AG04449 (cell line): ENCODE measurements around the gene SEC23B.
"Not testable (repeated sequence)": the region's sequence is repeated elsewhere in the genome, so short reads cannot be mapped to it uniquely, and the experiment has no call there.

Source experiments
- CTCF ChIA-PET: fragments of 350-600 bp; formaldehyde crosslinking; extraction: SDS; loops from one replicate; lab custom pipeline; 2021; ENCODE audit warnings: antibody characterized with exemption; lab: Yijun Ruan, JAX
- POLR2A ChIA-PET: fragments of 400-600, 350-600 bp; formaldehyde crosslinking; extraction: SDS; loops from one replicate; lab custom pipeline; 2020; ENCODE audit warnings: antibody characterized with exemption, inconsistent platforms; lab: Yijun Ruan, JAX
- DNase-seq: peaks from one replicate; pipeline ENCODE4 v3.0.0-alpha.2; 2010; ENCODE audit warnings: low read depth, low spot score
- H3K4me3 ChIP-seq: 2 replicates; pipeline ENCODE4 v1.5.1; 2011; ENCODE audit warnings: low read depth, mild to moderate bottlenecking, control low read depth, low read length
- CTCF ChIP-seq: IDR thresholded peaks from one replicate; pipeline ENCODE4 v1.5.1; 2011; ENCODE audit warnings: mild to moderate bottlenecking, moderate library complexity, low read length, control low read depth, inconsistent platforms; ENCODE audit not compliant: insufficient read depth; ENCODE audit errors: missing control alignments

Gene SEC23B

GRCh38 chr20:18504479-18505060, 3.2 kb upstream of the SEC23B start:
- TF ChIP-seq CTCF: no peak
- POLR2A ChIA-PET: no interaction called here
- no peak overlapping the region for H3K4me3 ChIP-seq

DNA sequence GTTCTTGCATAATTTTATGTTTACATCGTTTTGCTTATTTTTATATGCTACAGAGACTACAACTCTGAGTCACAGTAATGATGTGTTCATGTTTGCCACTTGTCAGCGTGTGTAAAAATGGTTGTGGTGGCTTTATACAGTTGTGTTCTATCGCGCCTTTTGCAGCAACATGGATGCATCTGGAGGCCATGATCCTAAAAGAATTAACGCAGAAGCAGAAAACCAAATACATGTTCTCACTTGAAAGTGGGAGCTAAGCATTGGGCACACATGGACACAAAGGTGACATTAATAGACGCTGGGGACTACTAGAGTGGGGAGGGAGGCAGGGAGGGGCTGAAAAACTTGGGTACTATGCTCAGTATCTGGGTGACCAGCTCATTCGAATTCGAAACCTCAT, 996 bp upstream of the SEC23B start:
- H3K4me3 ChIP-seq: peak overlapping the region; percentile 87
- DNase-seq: no peak

More at GRCh38 chr20:18504479-18505060, 3.2 kb upstream of the SEC23B start:
- no peak for DNase-seq
- CTCF ChIA-PET: no interaction called here

DNA sequence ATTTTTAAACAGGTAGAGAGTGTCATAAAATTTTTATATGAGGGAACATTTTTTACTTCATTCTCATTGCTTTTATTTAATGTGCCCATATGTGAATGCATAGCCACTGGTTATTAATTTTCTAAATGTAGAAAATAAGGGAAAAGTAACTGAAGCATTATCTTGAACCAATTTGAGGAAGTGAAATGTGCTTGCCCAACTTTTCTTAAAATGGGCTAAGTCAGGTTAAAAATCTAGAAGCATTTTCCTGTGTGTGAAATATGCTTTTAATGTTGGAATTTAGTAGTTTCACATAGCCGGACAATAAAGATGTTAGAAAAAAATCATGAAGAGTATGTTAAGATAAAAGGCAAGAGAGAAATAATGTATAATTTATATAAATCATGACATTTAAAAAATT, 3.8 kb downstream of the SEC23B start:
- H3K4me3 ChIP-seq: no peak overlapping the region
- ChIA-PET CTCF (no interaction called here), POLR2A (no interaction called here)
- DNase-seq: no peak
- no peak for TF ChIP-seq CTCF

More for the DNA sequence above, 996 bp upstream of the SEC23B start:
- POLR2A ChIA-PET: interaction anchor here (0.6 to 1.7 kb wide), 3 partner anchors 10 to 65 kb away, joined by 3 to 16 read pairs (median 5); partner anchors contain the start of genes DZANK1, POLR3F and RBBP9
- CTCF ChIA-PET: interaction anchor here (1.2 to 2.3 kb wide), 2 partner anchors 10 to 93 kb away, joined by 4 to 12 read pairs; partner anchors contain the start of gene RBBP9
- TF ChIP-seq CTCF: no peak

- POLR2A ChIA-PET: no interaction called here
- H3K4me3 ChIP-seq: no peak overlapping the region
- CTCF ChIA-PET: no interaction called here
- no peak for DNase-seq
- TF ChIP-seq CTCF: no peak
Measured at GRCh38 chr20:18513208-18513607, 5.5 kb downstream of the SEC23B start.

GRCh38 chr20:18514127-18514526, 6.4 kb downstream of the SEC23B start:
- ChIA-PET POLR2A (no interaction called here), CTCF (no interaction called here)
- no peak for DNase-seq
- no peak overlapping the region for H3K4me3 ChIP-seq
- TF ChIP-seq CTCF: no peak

GRCh38 chr20:18515973-18516372, 8.2 kb downstream of the SEC23B start:
- CTCF ChIA-PET: interaction anchor here (0.7 kb wide), 1 partner anchor 178 kb away, joined by 4 read pairs; no protein-coding TSS in a partner anchor
- no peak for DNase-seq
- POLR2A ChIA-PET: interaction anchor here (0.9 kb wide), 1 partner anchor 8 kb away, joined by 3 read pairs; the partner anchor contains the start of gene SEC23B
- no peak overlapping the region for H3K4me3 ChIP-seq
- no peak for TF ChIP-seq CTCF

DNA sequence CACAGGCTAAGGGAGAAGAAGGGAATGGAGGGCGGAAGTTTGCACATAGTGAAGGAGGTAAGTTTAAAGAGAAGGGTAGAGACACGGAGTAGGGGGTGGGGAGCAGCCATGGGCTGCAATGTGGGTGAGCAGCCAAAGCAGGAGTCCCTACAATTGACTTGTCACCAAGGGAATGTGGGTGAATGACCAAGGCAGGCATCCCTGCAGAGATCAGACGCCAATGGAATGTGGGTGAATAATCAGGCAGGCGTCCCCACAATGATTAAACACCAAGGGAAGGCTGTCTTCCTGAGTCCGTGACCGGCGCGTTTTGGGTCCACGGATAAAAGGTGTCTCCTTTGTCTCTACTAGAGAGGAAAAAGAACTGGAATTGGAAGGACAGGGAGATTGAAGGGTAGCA, 14.3 kb downstream of the SEC23B start:
- CTCF ChIA-PET, H3K4me3 ChIP-seq, DNase-seq, POLR2A ChIA-PET: not testable (repeated sequence)
